Measurements from ENCODE around the gene LMO7. TPM values are rescaled to one million over a fixed set of nuclear protein-coding genes. Genes with fewer than 3 reads are reported as not detected.

LMO7 gene
- total and polyA plus RNA-seq, 2 of the 13 experiments (the other 11 are each of a cell fraction or from before 2014, with no cell fraction given) = 34.0 to 121 TPM

DNA sequence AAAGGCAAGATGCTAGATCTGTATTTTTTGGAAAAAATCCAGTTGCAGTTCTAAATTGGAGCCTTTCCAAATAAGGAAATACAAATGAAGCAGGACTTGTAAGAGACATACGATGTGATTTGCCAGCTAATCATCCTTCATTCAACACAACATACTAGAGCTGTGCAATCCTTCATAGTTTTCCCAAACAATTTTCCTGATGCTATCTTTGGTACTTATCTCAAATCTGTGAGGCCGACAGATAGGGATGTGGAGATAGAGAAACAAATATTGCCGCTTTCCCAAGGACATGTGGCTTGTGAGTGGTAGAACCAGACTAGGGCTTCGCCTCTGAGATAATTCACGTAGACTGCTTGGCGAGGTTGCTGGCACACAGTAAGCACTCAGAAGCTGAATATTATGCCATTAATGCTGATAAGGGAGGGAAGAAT is 176.6 kb downstream of the LMO7 start:
- intact Hi-C loops (cut with micrococcal nuclease; ENCODE audit: unreplicated experiment) (no loop called here), in situ Hi-C loops (cut with HindIII; ENCODE audit: extremely low pct_ligation_motif_present, low pct_unique_long_range_greater_than_20kb) (no loop called here)
- H3K9me3 ChIP-seq (ENCODE audit: low read length) = no peaks in the 10 kb centered on the region
- DNase-seq (ENCODE audit: low spot score) (no peak), ATAC-seq (no peak), FAIRE-seq (no peak)
- peaks cover 5 to 26% of the 10 kb centered on the region in 2 experiments for H3K36me3 ChIP-seq (replicated peaks in 1 of 2; ENCODE audit: control insufficient read depth in 1 of 2, insufficient read depth in 2 of 2, low read length in 2 of 2)
- no peak overlapping the region for H3K4me3 ChIP-seq (replicated peaks in 1 of 3; ENCODE audit: insufficient read depth in 1 of 3, low read depth in 2 of 3, low read length in 3 of 3)
- ChIA-PET CTCF (ENCODE audit: low intra/inter-chr PET ratio, low total read pairs) (no interaction called here), POLR2A (no interaction called here)
- TF ChIP-seq NR3C1 (CRISPR knock-in tag; IDR thresholded peaks at IDR 0.05) (no peak), RORA (CRISPR knock-in tag; IDR thresholded peaks at IDR 0.05) (no peak), ZNF7 (CRISPR knock-in tag; IDR thresholded peaks at IDR 0.05) (no peak), NR2C2 (CRISPR knock-in tag; IDR thresholded peaks at IDR 0.05; ENCODE audit: borderline replicate concordance) (no peak), JARID2 (CRISPR knock-in tag; IDR thresholded peaks at IDR 0.05; ENCODE audit: insufficient replicate concordance) (no peak), ZNF451 (CRISPR knock-in tag; IDR thresholded peaks at IDR 0.05) (no peak), ZFY (CRISPR knock-in tag; IDR thresholded peaks at IDR 0.05) (no peak), NFKB2 (CRISPR knock-in tag; IDR thresholded peaks at IDR 0.05; ENCODE audit: borderline replicate concordance) (no peak), POLR2A (IDR thresholded peaks at IDR 0.05; ENCODE audit: insufficient read depth in 1 of 2, low read depth in 2 of 2, low read length in 2 of 2) (no peak), ZC3H4 (CRISPR knock-in tag; IDR thresholded peaks at IDR 0.05; ENCODE audit: borderline replicate concordance) (no peak), MED13 (CRISPR knock-in tag; IDR thresholded peaks at IDR 0.05) (no peak), ZC3H13 (CRISPR knock-in tag; IDR thresholded peaks at IDR 0.05) (no peak), ZNF577 (CRISPR knock-in tag; IDR thresholded peaks at IDR 0.05; ENCODE audit: borderline replicate concordance, low read depth) (no peak)
- TF ChIP-seq, protein P1, sequence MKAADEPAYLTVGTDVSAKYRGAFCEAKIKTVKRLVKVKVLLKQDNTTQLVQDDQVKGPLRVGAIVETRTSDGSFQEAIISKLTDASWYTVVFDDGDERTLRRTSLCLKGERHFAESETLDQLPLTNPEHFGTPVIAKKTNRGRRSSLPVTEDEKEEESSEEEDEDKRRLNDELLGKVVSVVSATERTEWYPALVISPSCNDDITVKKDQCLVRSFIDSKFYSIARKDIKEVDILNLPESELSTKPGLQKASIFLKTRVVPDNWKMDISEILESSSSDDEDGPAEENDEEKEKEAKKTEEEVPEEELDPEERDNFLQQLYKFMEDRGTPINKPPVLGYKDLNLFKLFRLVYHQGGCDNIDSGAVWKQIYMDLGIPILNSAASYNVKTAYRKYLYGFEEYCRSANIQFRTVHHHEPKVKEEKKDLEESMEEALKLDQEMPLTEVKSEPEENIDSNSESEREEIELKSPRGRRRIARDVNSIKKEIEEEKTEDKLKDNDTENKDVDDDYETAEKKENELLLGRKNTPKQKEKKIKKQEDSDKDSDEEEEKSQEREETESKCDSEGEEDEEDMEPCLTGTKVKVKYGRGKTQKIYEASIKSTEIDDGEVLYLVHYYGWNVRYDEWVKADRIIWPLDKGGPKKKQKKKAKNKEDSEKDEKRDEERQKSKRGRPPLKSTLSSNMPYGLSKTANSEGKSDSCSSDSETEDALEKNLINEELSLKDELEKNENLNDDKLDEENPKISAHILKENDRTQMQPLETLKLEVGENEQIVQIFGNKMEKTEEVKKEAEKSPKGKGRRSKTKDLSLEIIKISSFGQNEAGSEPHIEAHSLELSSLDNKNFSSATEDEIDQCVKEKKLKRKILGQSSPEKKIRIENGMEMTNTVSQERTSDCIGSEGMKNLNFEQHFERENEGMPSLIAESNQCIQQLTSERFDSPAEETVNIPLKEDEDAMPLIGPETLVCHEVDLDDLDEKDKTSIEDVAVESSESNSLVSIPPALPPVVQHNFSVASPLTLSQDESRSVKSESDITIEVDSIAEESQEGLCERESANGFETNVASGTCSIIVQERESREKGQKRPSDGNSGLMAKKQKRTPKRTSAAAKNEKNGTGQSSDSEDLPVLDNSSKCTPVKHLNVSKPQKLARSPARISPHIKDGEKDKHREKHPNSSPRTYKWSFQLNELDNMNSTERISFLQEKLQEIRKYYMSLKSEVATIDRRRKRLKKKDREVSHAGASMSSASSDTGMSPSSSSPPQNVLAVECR (CRISPR knock-in tag; IDR thresholded peaks at IDR 0.05; ENCODE audit: borderline replicate concordance) = no peak
- H3K4me2 ChIP-seq (ENCODE audit: low read depth, low read length) = no peak overlapping the region
- no peaks in the 10 kb centered on the region for H3K4me1 ChIP-seq (ENCODE audit: insufficient read depth, low read length)
- BruUV-seq (replicated peaks) = no TSS peak
- H2AFZ ChIP-seq (ENCODE audit: low read length) = no peak overlapping the region
- H3K79me2 ChIP-seq (ENCODE audit: insufficient read depth, low read length) = peaks cover 14% of the 10 kb centered on the region
- peaks cover 3% of the 10 kb centered on the region; the same call in 1 of the 2 replicates for H4K20me1 ChIP-seq (ENCODE audit: insufficient read depth, low read length)
- 97% methylated on average over 6 of the region's 6 CpGs for WGBS (ENCODE audit: low lambda C conversion rate)
- no peaks in the 10 kb centered on the region for H3K27me3 ChIP-seq (ENCODE audit: control insufficient read depth in 1 of 2, insufficient read depth in 2 of 2, low read length in 2 of 2)
- H3K9ac ChIP-seq (ENCODE audit: insufficient read depth, low read depth, low read length) = no peak overlapping the region
- no peak overlapping the region for H3K27ac ChIP-seq (ENCODE audit: extremely low read length, insufficient read depth, low read length)

All from HepG2 (cell line).